ENCODE results near the gene NTSR2.

Gene NTSR2

GRCh38 chr2:11618708-11619062 is 51.3 kb downstream of the NTSR2 start:
- no peak for TF ChIP-seq CTCF (IDR thresholded peaks at IDR 0.05; ENCODE audit: control extremely low read depth, extremely low read depth, low read depth, missing control alignments)
- no peak for DNase-seq (ENCODE audit: extremely low spot score)
- POLR2A ChIA-PET, result no interaction called here
- CTCF ChIA-PET, result interaction anchor here (1.2 kb wide), 1 partner anchor 37 kb away, joined by 3 read pairs; no protein-coding TSS in a partner anchor

GRCh38 chr2:11617984-11618707 is 51.8 kb downstream of the NTSR2 start:
- ChIA-PET CTCF (interaction anchor here (1.2 to 1.8 kb wide), 2 partner anchors 37 to 485 kb away, joined by 3 to 4 read pairs; a partner anchor contains a TSS), POLR2A (no interaction called here)
- TF ChIP-seq CTCF (IDR thresholded peaks at IDR 0.05; ENCODE audit: control extremely low read depth, extremely low read depth, low read depth, missing control alignments), result no peak
- DNase-seq (ENCODE audit: extremely low spot score), result no peak

- ChIA-PET POLR2A (no interaction called here), CTCF (interaction anchor here (1.2 to 1.8 kb wide), 2 partner anchors 36 to 485 kb away, joined by 3 to 4 read pairs; a partner anchor contains a TSS)
- no peak for TF ChIP-seq CTCF (IDR thresholded peaks at IDR 0.05; ENCODE audit: control extremely low read depth, extremely low read depth, low read depth, missing control alignments)
- DNase-seq (ENCODE audit: extremely low spot score), result no peak
These were observed 52.5 kb downstream of the NTSR2 start for GRCh38 chr2:11617527-11617926.

- POLR2A ChIA-PET, result no interaction called here
These were observed 53.1 kb downstream of the NTSR2 start for GRCh38 chr2:11616851-11617415.

GRCh38 chr2:11616097-11616687 is 53.8 kb downstream of the NTSR2 start:
- TF ChIP-seq CTCF (IDR thresholded peaks at IDR 0.05; ENCODE audit: control extremely low read depth, extremely low read depth, low read depth, missing control alignments), result no peak
- ChIA-PET CTCF (interaction anchor here (1.8 kb wide), 1 partner anchor 484 kb away, joined by 4 read pairs; a partner anchor contains a TSS), POLR2A (no interaction called here)
- DNase-seq (ENCODE audit: extremely low spot score), result no peak

More at GRCh38 chr2:11616851-11617415, 53.1 kb downstream of the NTSR2 start:
- CTCF ChIA-PET, result interaction anchor here (1.8 kb wide), 1 partner anchor 484 kb away, joined by 4 read pairs; a partner anchor contains a TSS
- no peak for TF ChIP-seq CTCF (IDR thresholded peaks at IDR 0.05; ENCODE audit: control extremely low read depth, extremely low read depth, low read depth, missing control alignments)
- no peak for DNase-seq (ENCODE audit: extremely low spot score)

GRCh38 chr2:11615209-11615608 is 54.8 kb downstream of the NTSR2 start:
- no peak for DNase-seq (ENCODE audit: extremely low spot score)
- CTCF ChIA-PET, result interaction anchor here (0.8 to 1.7 kb wide), 3 partner anchors 8 to 32 kb away, joined by 3 to 4 read pairs (median 4); no protein-coding TSS in a partner anchor
- POLR2A ChIA-PET, result no interaction called here
- no peak for TF ChIP-seq CTCF (IDR thresholded peaks at IDR 0.05; ENCODE audit: control extremely low read depth, extremely low read depth, low read depth, missing control alignments)
